BLaER1 (cell line): Measurements from ENCODE around the gene NOP10.

Experiments used
- H3K27ac ChIP-seq: shearing (Covaris generic); formaldehyde crosslinking; 2 replicates; pipeline ENCODE4 v1.8.1; 2022
- H3K27me3 ChIP-seq: shearing (Covaris generic); formaldehyde crosslinking; 2 replicates; pipeline ENCODE4 v1.8.1; 2022
- H3K36me3 ChIP-seq: shearing (Covaris generic); formaldehyde crosslinking; 2 replicates; pipeline ENCODE4 v1.8.1; 2022
- H3K4me1 ChIP-seq: shearing (Covaris generic); formaldehyde crosslinking; 2 replicates; pipeline ENCODE4 v1.8.1; 2022
- H3K4me2 ChIP-seq: shearing (Covaris generic); formaldehyde crosslinking; 2 replicates; pipeline ENCODE4 v1.8.1; 2022
- H3K4me3 ChIP-seq: shearing (Covaris generic); formaldehyde crosslinking; 2 replicates; pipeline ENCODE4 v1.8.1; 2022
- H3K9ac ChIP-seq: shearing (Covaris generic); formaldehyde crosslinking; 2 replicates; pipeline ENCODE4 v1.8.1; 2022
- H3K9me3 ChIP-seq: shearing (Covaris generic); formaldehyde crosslinking; 2 replicates; pipeline ENCODE4 v1.8.1; 2022
- H4K20me1 ChIP-seq: shearing (Covaris generic); formaldehyde crosslinking; 2 replicates; pipeline ENCODE4 v1.8.1; 2022
- Cebpa-rat ChIP-seq: shearing (Covaris generic); IDR thresholded peaks from 2 replicates; pipeline ENCODE4 v1.8.1; 2022

The NOP10 gene

GRCh38 chr15:34332553-34333120 lies 10.3 kb downstream of the NOP10 start:
- H3K4me2 ChIP-seq = peak overlapping the region; percentile 95
- no peak overlapping the region for H3K9ac ChIP-seq
- no peak overlapping the region for H3K27ac ChIP-seq
- no peaks in the 10 kb centered on the region for H3K9me3 ChIP-seq
- no peaks in the 10 kb centered on the region for H3K27me3 ChIP-seq
- H4K20me1 ChIP-seq = no peaks in the 10 kb centered on the region
- H3K4me1 ChIP-seq = peaks cover 67% of the 10 kb centered on the region
- TF ChIP-seq Cebpa-rat = no peak
- no peaks in the 10 kb centered on the region for H3K36me3 ChIP-seq
- no peak overlapping the region for H3K4me3 ChIP-seq

- no peaks in the 10 kb centered on the region for H3K36me3 ChIP-seq
- H3K27me3 ChIP-seq = no peaks in the 10 kb centered on the region
- peaks cover 68% of the 10 kb centered on the region for H3K4me1 ChIP-seq
- H3K9me3 ChIP-seq = no peaks in the 10 kb centered on the region
- no peak overlapping the region for H3K4me2 ChIP-seq
- H3K9ac ChIP-seq = no peak overlapping the region
- no peak overlapping the region for H3K27ac ChIP-seq
- TF ChIP-seq Cebpa-rat = no peak
- no peaks in the 10 kb centered on the region for H4K20me1 ChIP-seq
- H3K4me3 ChIP-seq = no peak overlapping the region
Observed at GRCh38 chr15:34331809-34332208, 11.1 kb downstream of the NOP10 start.

GRCh38 chr15:34330279-34330678 lies 12.7 kb downstream of the NOP10 start:
- no peaks in the 10 kb centered on the region for H3K27me3 ChIP-seq
- no peaks in the 10 kb centered on the region for H3K9me3 ChIP-seq
- no peak overlapping the region for H3K9ac ChIP-seq
- peaks cover 53% of the 10 kb centered on the region for H3K4me1 ChIP-seq
- no peaks in the 10 kb centered on the region for H3K36me3 ChIP-seq
- H3K4me3 ChIP-seq = no peak overlapping the region
- H4K20me1 ChIP-seq = no peaks in the 10 kb centered on the region
- no peak overlapping the region for H3K27ac ChIP-seq
- no peak overlapping the region for H3K4me2 ChIP-seq
- no peak for TF ChIP-seq Cebpa-rat

- no peaks in the 10 kb centered on the region for H4K20me1 ChIP-seq
- no peak overlapping the region for H3K4me3 ChIP-seq
- no peak overlapping the region for H3K9ac ChIP-seq
- peaks cover 40% of the 10 kb centered on the region for H3K4me1 ChIP-seq
- H3K27me3 ChIP-seq = no peaks in the 10 kb centered on the region
- H3K9me3 ChIP-seq = no peaks in the 10 kb centered on the region
- TF ChIP-seq Cebpa-rat = no peak
- H3K27ac ChIP-seq = no peak overlapping the region
- H3K4me2 ChIP-seq = no peak overlapping the region
- H3K36me3 ChIP-seq = no peaks in the 10 kb centered on the region
Observed at GRCh38 chr15:34329006-34329405, 13.9 kb downstream of the NOP10 start.

- Histone ChIP-seq H3K4me1 (peaks cover 29% of the 10 kb centered on the region), H3K36me3 (no peaks in the 10 kb centered on the region; the same call in 1 of the 2 replicates), H3K9me3 (peaks cover 8% of the 10 kb centered on the region), H4K20me1 (no peaks in the 10 kb centered on the region), H3K4me3 (no peak overlapping the region), H3K4me2 (peak overlapping the region; percentile 40), H3K27me3 (no peaks in the 10 kb centered on the region), H3K27ac (no peak overlapping the region), H3K9ac (no peak overlapping the region)
- TF ChIP-seq Cebpa-rat = no peak
Observed at GRCh38 chr15:34327906-34328305, 15.0 kb downstream of the NOP10 start.

GRCh38 chr15:34325368-34325767 lies 17.6 kb downstream of the NOP10 start:
- no peaks in the 10 kb centered on the region for H3K27me3 ChIP-seq
- no peak for TF ChIP-seq Cebpa-rat
- peaks cover 8% of the 10 kb centered on the region for H3K9me3 ChIP-seq
- H3K4me1 ChIP-seq = peaks cover 17% of the 10 kb centered on the region
- H3K4me2 ChIP-seq = no peak overlapping the region
- no peaks in the 10 kb centered on the region for H4K20me1 ChIP-seq
- H3K4me3 ChIP-seq = no peak overlapping the region
- no peak overlapping the region for H3K27ac ChIP-seq
- H3K9ac ChIP-seq = no peak overlapping the region
- H3K36me3 ChIP-seq = no peaks in the 10 kb centered on the region; the same call in 1 of the 2 replicates

GRCh38 chr15:34324933-34325332 lies 18.0 kb downstream of the NOP10 start:
- H3K9ac ChIP-seq = no peak overlapping the region
- no peak overlapping the region for H3K4me3 ChIP-seq

GRCh38 chr15:34323217-34323616 lies 19.7 kb downstream of the NOP10 start:
- H3K4me3 ChIP-seq = no peak overlapping the region
- no peak overlapping the region for H3K27ac ChIP-seq
- H3K9me3 ChIP-seq = peaks cover 8% of the 10 kb centered on the region
- no peaks in the 10 kb centered on the region for H3K27me3 ChIP-seq
- H3K4me2 ChIP-seq = no peak overlapping the region
- TF ChIP-seq Cebpa-rat = no peak
- H4K20me1 ChIP-seq = no peaks in the 10 kb centered on the region
- H3K36me3 ChIP-seq = no peaks in the 10 kb centered on the region; the same call in 1 of the 2 replicates
- no peak overlapping the region for H3K9ac ChIP-seq
- peaks cover 25% of the 10 kb centered on the region for H3K4me1 ChIP-seq

More at GRCh38 chr15:34324933-34325332, 18.0 kb downstream of the NOP10 start:
- H3K36me3 ChIP-seq = no peaks in the 10 kb centered on the region; the same call in 1 of the 2 replicates
- peaks cover 17% of the 10 kb centered on the region for H3K4me1 ChIP-seq
- H3K27me3 ChIP-seq = no peaks in the 10 kb centered on the region
- H3K27ac ChIP-seq = no peak overlapping the region
- H3K4me2 ChIP-seq = no peak overlapping the region
- H3K9me3 ChIP-seq = peaks cover 8% of the 10 kb centered on the region
- TF ChIP-seq Cebpa-rat = no peak
- H4K20me1 ChIP-seq = no peaks in the 10 kb centered on the region

GRCh38 chr15:34318277-34319079 lies 24.5 kb downstream of the NOP10 start:
- no peaks in the 10 kb centered on the region; the same call in 1 of the 2 replicates for H3K36me3 ChIP-seq
- peak overlapping the region; percentile 69 for H3K4me2 ChIP-seq
- H3K4me3 ChIP-seq = peak overlapping the region; percentile 67
- no peaks in the 10 kb centered on the region for H3K27me3 ChIP-seq
- H3K4me1 ChIP-seq = peaks cover 37% of the 10 kb centered on the region
- peak overlapping the region; percentile 72 for H3K9ac ChIP-seq
- no peak for TF ChIP-seq Cebpa-rat
- peak overlapping the region; percentile 56 for H3K27ac ChIP-seq
- peaks cover 5% of the 10 kb centered on the region for H3K9me3 ChIP-seq
- H4K20me1 ChIP-seq = no peaks in the 10 kb centered on the region
